HL-60 (cell line): Measurements from ENCODE around the gene ATP6V1F.

Experiments used
- CTCF ChIP-seq: IDR thresholded peaks from one replicate; pipeline ENCODE4 v1.5.1; 2011; ENCODE audit warnings: low read length, control low read depth, inconsistent platforms; ENCODE audit not compliant: insufficient read depth
- POLR2AphosphoS5 ChIP-seq: IDR thresholded peaks from 2 replicates; pipeline ENCODE4 v1.6.1; 2012; ENCODE audit warnings: low read depth

GRCh38 chr7:128861957-128862570, 592 bp upstream of the ATP6V1F start:
- TF ChIP-seq CTCF (no peak), POLR2AphosphoS5 (no peak)
